ENCODE results near the gene FERD3L.

DNA sequence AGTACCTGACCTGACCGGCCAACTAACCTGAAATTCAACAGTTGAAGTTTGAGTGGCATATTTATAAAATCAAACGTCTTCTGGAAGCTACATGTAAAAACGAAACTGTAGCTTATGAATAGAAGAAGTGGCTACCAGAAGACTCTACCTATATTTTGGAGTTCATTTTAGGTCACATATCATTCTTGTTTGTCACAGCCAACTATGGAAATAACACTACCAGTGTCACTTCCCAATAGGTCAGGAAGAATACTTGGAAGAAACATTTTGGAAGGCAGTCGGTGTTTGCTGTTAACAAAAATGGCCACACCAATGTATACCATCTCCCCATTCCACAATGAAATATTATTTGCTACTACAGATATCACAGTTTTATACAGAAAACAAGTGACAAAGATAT is 40.4 kb downstream of the FERD3L start:
- TF ChIP-seq CTCF (IDR thresholded peaks at IDR 0.05) (no peak), POLR2A (IDR thresholded peaks at IDR 0.05) (no peak), POLR2AphosphoS5 (IDR thresholded peaks at IDR 0.05) (no peak), EP300 (IDR thresholded peaks at IDR 0.05; ENCODE audit: low read depth) (no peak)
